Measurements from ENCODE around the gene C14orf39. TPM values are rescaled to one million over a fixed set of nuclear protein-coding genes. Genes with fewer than 3 reads are reported as not detected.

C14orf39 gene
- total and polyA plus RNA-seq, 2 of the 8 experiments (the other 6 are each of a cell fraction or from before 2014, with no cell fraction given), result 0.18 to 1.2 TPM

DNA sequence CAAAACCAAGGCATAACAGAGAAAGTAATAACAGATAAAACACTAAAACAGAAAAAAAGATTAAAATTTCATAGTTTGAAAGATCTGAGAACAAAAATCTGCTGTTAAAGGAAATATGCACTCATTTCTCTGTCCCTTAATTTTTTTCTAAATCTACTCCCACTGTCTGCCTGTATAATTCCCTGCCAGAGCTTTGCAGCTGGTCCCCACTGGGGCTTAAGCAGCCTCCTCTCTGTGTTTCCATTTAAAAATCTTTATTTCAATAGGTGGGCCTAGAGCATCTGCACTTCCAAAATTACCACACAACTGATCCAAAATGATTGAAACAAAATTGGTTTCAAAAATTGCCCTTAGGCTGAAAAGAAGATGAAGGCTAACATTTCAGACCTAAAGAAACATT is 16.7 kb upstream of the C14orf39 start (continued):
- TF ChIP-seq ATF2 (IDR thresholded peaks at IDR 0.05; ENCODE audit: low read length) (no peak), CTBP2 (IDR thresholded peaks at IDR 0.05; ENCODE audit: borderline replicate concordance, insufficient read depth, insufficient read length, low read length) (no peak), SIRT6 (IDR thresholded peaks at IDR 0.05; ENCODE audit: low read length) (no peak)

Measured in H1 (cell line).